GM10266 (cell line): ENCODE results near the gene CDC42BPB.

Experiments
- DNase-seq: peaks from one replicate; pipeline ENCODE4 v3.0.0; 2012; ENCODE audit errors: extremely low spot score
- TF ChIP-seq, protein P1 (sequence below): IDR thresholded peaks from 2 replicates; pipeline ENCODE4 v1.5.1; 2012; ENCODE audit warnings: mild to moderate bottlenecking, low read depth; ENCODE audit not compliant: control insufficient read depth, insufficient read depth; ENCODE audit errors: missing control alignments

The CDC42BPB gene

DNA sequence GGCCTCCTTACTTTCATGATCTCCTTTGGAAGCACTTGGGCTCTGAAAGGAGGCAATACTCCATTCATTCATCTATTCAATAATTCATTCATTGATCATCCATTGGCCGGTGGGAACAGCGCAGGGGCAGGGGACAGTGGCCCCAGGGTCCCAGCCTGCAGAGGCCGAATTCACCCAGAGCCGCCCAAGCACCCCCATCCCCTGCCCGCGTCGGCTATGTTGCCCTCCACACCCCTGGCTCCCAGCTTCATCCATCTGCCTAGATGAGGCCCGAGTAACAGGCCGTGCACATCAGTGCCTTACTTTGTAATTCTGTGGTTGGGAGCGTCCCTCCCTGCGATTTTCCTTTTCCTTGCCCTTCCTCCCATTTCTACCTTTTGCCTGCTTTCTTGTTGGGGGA is 131.7 kb downstream of the CDC42BPB start:
- TF ChIP-seq, protein P1, sequence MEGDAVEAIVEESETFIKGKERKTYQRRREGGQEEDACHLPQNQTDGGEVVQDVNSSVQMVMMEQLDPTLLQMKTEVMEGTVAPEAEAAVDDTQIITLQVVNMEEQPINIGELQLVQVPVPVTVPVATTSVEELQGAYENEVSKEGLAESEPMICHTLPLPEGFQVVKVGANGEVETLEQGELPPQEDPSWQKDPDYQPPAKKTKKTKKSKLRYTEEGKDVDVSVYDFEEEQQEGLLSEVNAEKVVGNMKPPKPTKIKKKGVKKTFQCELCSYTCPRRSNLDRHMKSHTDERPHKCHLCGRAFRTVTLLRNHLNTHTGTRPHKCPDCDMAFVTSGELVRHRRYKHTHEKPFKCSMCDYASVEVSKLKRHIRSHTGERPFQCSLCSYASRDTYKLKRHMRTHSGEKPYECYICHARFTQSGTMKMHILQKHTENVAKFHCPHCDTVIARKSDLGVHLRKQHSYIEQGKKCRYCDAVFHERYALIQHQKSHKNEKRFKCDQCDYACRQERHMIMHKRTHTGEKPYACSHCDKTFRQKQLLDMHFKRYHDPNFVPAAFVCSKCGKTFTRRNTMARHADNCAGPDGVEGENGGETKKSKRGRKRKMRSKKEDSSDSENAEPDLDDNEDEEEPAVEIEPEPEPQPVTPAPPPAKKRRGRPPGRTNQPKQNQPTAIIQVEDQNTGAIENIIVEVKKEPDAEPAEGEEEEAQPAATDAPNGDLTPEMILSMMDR, result no peak
- DNase-seq, result no peak

DNA sequence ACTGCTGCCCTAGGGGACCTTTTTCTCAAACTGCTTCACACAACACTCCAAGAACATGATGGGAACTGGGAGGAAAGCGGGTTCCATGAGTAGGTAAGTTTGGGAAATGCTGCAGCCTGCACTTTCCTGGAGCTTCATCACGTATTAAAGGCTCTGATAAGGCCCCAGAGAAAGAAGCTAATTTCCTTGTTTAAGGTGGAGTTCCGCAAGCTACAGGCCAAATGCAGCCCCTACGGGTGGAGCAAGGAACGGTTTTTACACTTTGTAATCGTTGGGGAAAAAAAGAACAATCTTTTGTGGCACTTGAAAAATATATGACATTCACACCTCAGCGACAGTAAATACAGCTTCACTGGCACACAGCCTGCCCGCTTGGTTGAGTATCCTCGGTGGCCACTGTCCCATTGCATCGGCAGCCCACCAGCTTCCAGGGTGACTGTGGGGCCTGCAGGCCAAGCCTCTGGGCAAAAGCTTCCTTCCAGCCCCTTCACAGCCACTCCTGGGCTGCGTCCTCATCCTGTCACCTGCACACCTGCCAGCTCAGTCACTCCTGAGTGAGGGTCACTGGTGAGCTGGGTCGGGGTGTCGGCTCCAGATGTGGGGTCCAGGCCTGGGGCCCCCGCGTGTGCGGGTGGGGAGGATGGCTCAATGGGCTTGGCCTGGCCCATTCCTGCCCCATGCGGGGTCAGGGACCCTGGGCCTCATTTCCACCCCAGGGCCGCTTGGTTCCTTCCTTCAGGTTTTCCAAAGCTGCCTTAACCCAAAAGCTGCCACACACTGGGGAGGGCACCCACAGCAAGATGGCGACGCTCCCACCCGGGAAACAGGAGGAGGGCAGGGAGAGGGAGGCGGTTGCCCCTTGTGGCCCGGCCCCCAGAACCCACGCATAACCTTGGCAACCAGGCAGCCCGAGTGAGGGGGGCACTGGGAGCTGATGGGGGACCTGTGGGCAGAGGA is 132.4 kb downstream of the CDC42BPB start:
- no peak for DNase-seq
- TF ChIP-seq, protein P1, result no peak

DNA sequence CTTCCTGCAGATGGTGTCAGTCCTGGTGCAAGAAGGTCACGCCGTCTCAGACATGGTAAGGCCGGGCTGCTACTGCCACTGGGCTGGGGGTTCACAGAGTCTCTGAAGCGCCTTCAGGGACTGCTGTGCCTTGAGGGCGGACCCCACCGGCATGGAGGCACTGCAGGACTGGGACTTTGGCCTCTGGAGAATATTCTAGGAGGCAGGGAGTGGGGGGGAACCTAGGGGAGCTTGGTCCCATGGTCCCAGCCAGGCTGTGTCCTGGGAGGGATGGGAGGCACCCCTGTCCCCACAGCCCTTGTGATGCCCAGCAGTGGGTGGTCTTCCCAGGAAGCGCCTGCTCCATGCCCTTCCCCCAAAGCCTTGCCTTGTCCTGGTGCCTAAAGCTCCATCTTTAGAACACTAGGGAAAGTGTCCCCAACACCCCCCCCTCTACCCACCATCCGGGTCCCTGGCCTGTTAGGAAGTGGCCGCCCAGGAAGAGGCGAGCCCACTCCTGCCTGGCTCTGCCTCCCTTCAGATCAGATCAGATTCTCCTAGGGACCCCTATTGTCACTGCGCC is 133.3 kb downstream of the CDC42BPB start:
- DNase-seq, result no peak

DNA sequence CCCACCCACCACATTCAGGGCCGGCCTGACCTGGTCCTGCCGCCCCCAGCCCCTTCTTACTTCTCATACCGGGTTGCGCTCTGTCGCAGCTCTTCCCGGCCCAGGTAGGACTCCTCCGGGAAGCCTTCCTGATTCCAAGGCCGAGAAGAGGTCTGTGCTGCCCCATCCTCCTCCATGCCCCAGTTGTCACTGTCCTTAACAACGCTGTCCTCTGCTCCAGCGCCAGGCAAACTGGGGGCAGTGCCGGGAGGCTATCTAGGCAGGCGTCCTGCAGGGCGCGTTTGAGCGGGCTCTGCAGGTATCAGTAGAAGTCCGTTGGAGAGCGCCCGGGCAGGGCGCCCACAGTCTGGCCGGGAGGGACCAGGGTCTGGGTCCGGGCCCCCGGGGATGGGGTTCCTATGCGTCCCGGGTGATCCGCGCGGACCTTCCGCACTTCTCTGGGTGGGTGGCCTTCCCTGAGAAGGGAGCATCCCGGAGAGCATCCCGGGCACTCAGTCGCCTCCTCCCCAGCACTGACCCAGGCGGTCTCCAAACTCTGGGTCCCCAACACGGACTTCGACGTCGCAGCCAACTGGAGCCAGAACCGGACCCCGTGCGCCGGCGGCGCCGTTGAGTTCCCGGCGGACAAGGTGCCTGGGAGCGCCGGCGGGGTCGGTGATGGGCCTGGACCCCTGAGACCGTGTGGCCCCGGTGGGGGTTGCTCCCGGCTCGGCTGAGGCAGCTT is 134.0 kb downstream of the CDC42BPB start:
- TF ChIP-seq, protein P1, result no peak
- no peak for DNase-seq

More for the DNA sequence above, 133.3 kb downstream of the CDC42BPB start:
- TF ChIP-seq, protein P1, result no peak

DNA sequence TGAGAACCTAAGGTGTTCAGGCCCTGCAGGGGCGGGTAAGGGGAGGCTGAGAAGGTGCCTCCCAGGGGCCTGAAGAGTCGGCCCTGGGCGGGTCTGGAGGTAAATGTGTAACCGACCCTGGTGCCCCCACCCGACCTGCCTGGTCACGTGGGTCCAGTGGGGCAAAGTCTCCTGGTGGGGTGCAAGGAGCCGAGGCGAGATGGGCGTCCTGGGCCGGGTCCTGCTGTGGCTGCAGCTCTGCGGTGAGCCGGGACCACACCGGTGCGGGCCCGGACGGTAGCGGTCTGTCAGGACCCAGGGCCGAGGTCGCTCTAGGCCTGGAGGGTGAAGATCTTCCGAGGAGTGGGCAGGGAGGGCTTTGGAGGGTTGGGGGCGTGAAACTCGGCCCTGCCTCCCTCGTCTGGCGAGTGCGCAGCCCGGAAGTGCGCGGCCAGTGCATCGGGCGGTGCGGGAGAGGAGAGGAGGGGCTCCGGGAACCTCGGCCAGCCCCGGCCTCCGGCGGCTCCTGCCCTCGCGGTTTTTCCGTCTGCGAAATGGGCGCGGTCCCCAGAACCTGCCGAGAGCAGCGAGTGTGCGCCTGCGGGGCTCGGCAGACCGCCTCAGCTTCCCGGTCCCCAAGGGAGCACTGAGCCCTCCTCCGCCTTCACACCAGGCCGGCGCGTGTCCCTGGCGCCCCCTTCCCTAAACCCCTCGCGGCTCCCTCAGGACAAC is 134.7 kb downstream of the CDC42BPB start, which contains the start of gene AMN:
Gene AMN, plus strand, starts transcription at position 174 of the 711 bp plus-strand sequence. Its CDS starts 26 bp downstream, at position 200.
- no peak for DNase-seq
- TF ChIP-seq, protein P1, result no peak

DNA sequence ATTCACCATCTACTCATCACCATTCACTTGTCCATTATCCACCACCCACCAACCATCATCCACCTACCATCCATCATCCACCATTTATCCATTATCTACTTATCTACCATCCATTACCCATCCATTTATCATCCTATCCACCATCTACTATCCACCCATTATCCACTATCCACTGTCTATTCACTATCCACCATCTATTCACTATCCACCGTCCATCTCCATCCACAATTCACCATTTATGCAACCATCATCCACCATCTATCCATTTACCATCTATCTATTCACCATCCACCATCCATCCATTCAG is 136.4 kb downstream of the CDC42BPB start:
- TF ChIP-seq, protein P1, result no peak
- DNase-seq, result no peak
